OCI-LY7 (cell line): ENCODE results near the gene TLCD5. TPM values are rescaled to one million over a fixed set of nuclear protein-coding genes. Genes with fewer than 3 reads are reported as not detected.
A peak's percentile ranks its signal among the peaks of the same experiment; 100 is the strongest.

Experiments used
- Bru-seq: library from RNA; stranded (reverse); fragments of 400-500 nt; gene quantifications from one replicate; lab custom pipeline; 2021; lab: Mats Ljungman, UMichigan
- BruChase-seq, 2 experiments: library from RNA; stranded (reverse); fragments of 400-500 nt; gene quantifications; one replicate each; lab custom pipeline; 2021; lab: Mats Ljungman, UMichigan
- BruUV-seq: library from RNA; stranded (reverse); fragments of 400-500 nt; replicated peaks from 2 replicates; lab custom pipeline; 2021; lab: Mats Ljungman, UMichigan
- CTCF ChIA-PET: fragments of 300-600 bp; sonication (Branson Sonifier 250); formaldehyde crosslinking; loops from one replicate; lab custom pipeline; 2022; ENCODE audit warnings: antibody characterized with exemption; ENCODE audit not compliant: unreplicated experiment; lab: Charles Lee
- POLR2A ChIA-PET: fragments of 300-600 bp; sonication (Branson Sonifier 250); formaldehyde crosslinking; loops from one replicate; lab custom pipeline; 2022; ENCODE audit warnings: antibody characterized with exemption; lab: Charles Lee
- DNase-seq: peaks from one replicate; pipeline ENCODE4 v3.0.0-alpha.2; 2015; ENCODE audit warnings: low spot score
- H2AFZ ChIP-seq: fragments of 200-600 bp; sonication (generic), shearing (Covaris generic); 2 replicates; pipeline ENCODE4 v1.6.1; 2014; ENCODE audit warnings: mild to moderate bottlenecking, antibody characterized with exemption, low read length, moderate library complexity
- H3K27ac ChIP-seq: fragments of 200-600 bp; sonication (generic); 2 replicates; pipeline ENCODE4 v1.5.1; 2014; ENCODE audit warnings: mixed run types, low read depth, mild to moderate bottlenecking, moderate library complexity, low read length, inconsistent platforms; ENCODE audit not compliant: poor library complexity, severe bottlenecking
- H3K36me3 ChIP-seq: fragments of 200-600 bp; sonication (generic); 2 replicates; pipeline ENCODE4 v1.6.1; 2014; ENCODE audit warnings: mild to moderate bottlenecking, antibody characterized with exemption, low read length, moderate library complexity, mixed read lengths; ENCODE audit not compliant: insufficient read depth
- H3K4me1 ChIP-seq: fragments of 200-600 bp; sonication (generic); 2 replicates; pipeline ENCODE4 v1.5.1; 2014; ENCODE audit warnings: mild to moderate bottlenecking, low read length; ENCODE audit not compliant: insufficient read depth, poor library complexity, severe bottlenecking
- H3K4me2 ChIP-seq: fragments of 200-600 bp; sonication (generic); 2 replicates; pipeline ENCODE4 v1.6.1; 2014; ENCODE audit warnings: mild to moderate bottlenecking, low read length
- H3K4me3 ChIP-seq: fragments of 200-600 bp; sonication (generic); 2 replicates; pipeline ENCODE4 v1.5.1; 2014; ENCODE audit warnings: mild to moderate bottlenecking, low read depth, low read length; ENCODE audit not compliant: poor library complexity, severe bottlenecking
- H3K79me2 ChIP-seq: fragments of 200-600 bp; sonication (generic); 2 replicates; pipeline ENCODE4 v1.6.1; 2016; ENCODE audit warnings: low read depth, mild to moderate bottlenecking, low read length, moderate library complexity, mixed read lengths; ENCODE audit not compliant: insufficient read depth
- H3K9me2 ChIP-seq: fragments of 200-600 bp; sonication (generic); 2 replicates; pipeline ENCODE4 v1.6.1; 2016; ENCODE audit warnings: mild to moderate bottlenecking, low read length, mixed read lengths; ENCODE audit not compliant: insufficient read depth
- H3K9me3 ChIP-seq: fragments of 200-600 bp; sonication (generic); 2 replicates; pipeline ENCODE4 v1.6.1; 2014; ENCODE audit warnings: mild to moderate bottlenecking, mixed run types, low read length, mixed read lengths
- H4K20me1 ChIP-seq: fragments of 200-600 bp; sonication (generic); 2 replicates; pipeline ENCODE4 v1.6.1; 2014; ENCODE audit warnings: mild to moderate bottlenecking, antibody characterized with exemption, low read length, moderate library complexity, mixed read lengths; ENCODE audit not compliant: insufficient read depth
- CTCF ChIP-seq: fragments of 200-600 bp; sonication (generic); conservative IDR thresholded peaks from 2 replicates; pipeline ENCODE4 v1.5.1; 2014; ENCODE audit warnings: mild to moderate bottlenecking, antibody characterized with exemption, low read length, moderate library complexity, mixed read lengths
- EZH2phosphoT487 ChIP-seq: fragments of 200-600 bp; sonication (generic); IDR thresholded peaks from 2 replicates; pipeline ENCODE4 v1.6.1; 2018; ENCODE audit warnings: low read depth, borderline replicate concordance, mild to moderate bottlenecking, mixed run types, antibody characterized with exemption, low read length, moderate library complexity, mixed read lengths
- intact Hi-C: fragments of 100-400 bp; cut with micrococcal nuclease; formaldehyde crosslinking; loops from one replicate; pipeline ENCODE4 v1.10.0; 2022; ENCODE audit not compliant: unreplicated experiment
- long read RNA-seq: library from polyadenylated mRNA; stranded (forward); transcript quantifications from one replicate; pipeline ENCODE4 v2.0.0, GENCODE V29; 2022
- total RNA-seq, 2 experiments: library from RNA; depleted of rRNA in 1 of 2; stranded (reverse); fragments of >200 nt in 1 of 2; shearing (Covaris generic) in 1 of 2; gene quantifications; 2 replicates each; pipeline ENCODE4 v1.2.3, GENCODE V29; 2014 to 2022

Gene TLCD5
- total RNA-seq (2014; rRNA removed; shearing (Covaris generic)) (0.60 and 1.2 TPM in 2 replicates), total RNA-seq (2022) (0.50 TPM in 1 of 2 replicates, not detected in the other), Bru-seq, nascent RNA (percentile 29 among the genes with signal in this experiment), BruChase-seq, experiment 1, labeled RNA remaining after a 6-hour chase (percentile 19 among the genes with signal in this experiment), BruChase-seq, experiment 2, labeled RNA remaining after a 2-hour chase (percentile 27 among the genes with signal in this experiment)
- long read RNA-seq, partial matches to known transcripts = 1 of 2 reads
- long read RNA-seq, other reads (novel, unspliced or antisense) = 1 of 2 reads

DNA sequence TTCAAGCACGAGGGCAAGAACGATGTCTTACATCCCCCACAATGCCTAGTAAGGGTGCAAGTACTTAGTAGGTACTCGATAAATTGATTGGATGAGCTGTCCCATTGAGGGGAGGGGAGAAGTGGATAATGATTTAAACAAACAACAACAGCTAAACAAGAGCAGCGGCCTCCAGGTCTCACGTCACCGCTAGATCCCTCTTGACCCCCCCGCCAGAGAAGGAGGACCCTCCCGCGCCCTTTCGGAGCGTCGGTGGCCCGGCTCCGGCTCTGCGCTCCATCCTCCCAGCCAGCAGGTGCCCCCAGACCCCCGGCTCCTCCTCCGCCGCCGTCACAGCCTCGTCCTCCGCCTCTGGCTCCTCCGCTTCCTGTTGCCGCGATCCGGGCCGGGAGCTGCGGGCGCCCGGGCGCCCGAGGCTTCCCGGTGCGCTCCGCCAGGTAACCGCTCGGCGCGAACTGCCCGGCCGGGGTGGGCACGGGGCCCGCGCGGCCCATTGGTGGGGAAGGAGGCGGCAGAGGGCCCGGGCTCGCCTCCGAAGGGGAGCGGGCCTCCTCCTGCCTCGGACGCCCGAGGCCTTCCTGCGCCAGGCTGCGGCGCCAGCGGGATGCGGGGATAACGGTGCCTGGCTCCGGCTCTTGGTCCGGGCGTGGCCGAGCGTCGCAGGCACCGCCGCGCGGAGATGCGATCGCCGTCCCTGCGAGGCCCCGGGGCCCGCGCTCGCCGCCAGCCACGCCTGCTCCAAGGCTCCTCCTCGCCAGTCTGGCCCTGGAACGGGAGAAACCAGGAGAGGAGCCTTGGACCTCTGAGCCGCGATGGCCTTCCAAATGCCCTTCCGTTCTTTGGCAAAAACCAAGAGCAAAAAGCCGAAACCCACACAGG, at the start of gene TLCD5:
Gene TLCD5, plus strand, starts transcription at position 368 of the 879 bp plus-strand sequence. CDS start 2,143 bp downstream, outside the sequence.
- DNase-seq = peak; percentile 48
- H3K36me3 ChIP-seq = no peaks in the 10 kb centered on the region
- ChIA-PET CTCF (no interaction called here), POLR2A (no interaction called here)
- peaks cover 15% of the 10 kb centered on the region for H3K4me1 ChIP-seq
- no peak within 1 kb of the TSS for H3K27ac ChIP-seq
- no peaks in the 10 kb centered on the region for H4K20me1 ChIP-seq
- H3K4me3 ChIP-seq = peak within 1 kb of the TSS; percentile 67
- no TSS peak for BruUV-seq
- TF ChIP-seq EZH2phosphoT487 (no peak), CTCF (no peak)
- H3K4me2 ChIP-seq = peak within 1 kb of the TSS; percentile 47
- intact Hi-C loops = no loop called here
- no peaks in the 10 kb centered on the region for H3K9me3 ChIP-seq
- H3K79me2 ChIP-seq = no peaks in the 10 kb centered on the region
- peak within 1 kb of the TSS; percentile 45; the same call in 1 of the 2 replicates for H2AFZ ChIP-seq
- no peaks in the 10 kb centered on the region for H3K9me2 ChIP-seq

DNA sequence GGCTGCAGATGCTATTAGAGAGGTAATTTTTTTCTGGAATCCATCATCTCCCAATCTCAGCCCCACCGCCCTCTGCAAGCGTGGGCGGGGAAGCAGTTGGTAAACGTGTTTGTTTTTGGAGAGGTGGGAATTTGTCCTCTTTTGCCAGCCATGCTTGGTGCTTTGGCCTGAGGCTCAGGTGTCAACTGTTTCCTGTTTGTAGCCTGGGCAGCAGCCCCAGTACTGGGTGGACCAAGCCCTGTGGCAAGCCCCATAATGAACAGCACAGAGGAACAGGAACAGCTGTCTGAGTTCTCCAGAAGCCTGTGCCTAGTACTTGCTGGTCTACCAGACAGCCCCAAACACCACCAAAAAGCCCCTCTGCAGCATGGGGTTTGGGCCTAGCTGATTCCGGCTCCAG, 45.6 kb upstream of the TLCD5 start:
- ChIA-PET CTCF (no interaction called here), POLR2A (no interaction called here)
- Histone ChIP-seq H3K4me1 (no peaks in the 10 kb centered on the region), H4K20me1 (no peaks in the 10 kb centered on the region), H3K79me2 (no peaks in the 10 kb centered on the region), H3K36me3 (no peaks in the 10 kb centered on the region), H3K4me2 (no peak overlapping the region), H3K9me3 (no peaks in the 10 kb centered on the region), H3K4me3 (no peak overlapping the region), H3K9me2 (no peaks in the 10 kb centered on the region), H3K27ac (no peak overlapping the region), H2AFZ (no peak overlapping the region)
- no TSS peak for BruUV-seq
- TF ChIP-seq EZH2phosphoT487 = no peak
- TF ChIP-seq CTCF = no peak
- DNase-seq = no peak
- intact Hi-C loops = no loop called here
